GM12878 (cell line): ENCODE measurements around the gene ATP2A3. TPM values are rescaled to one million over a fixed set of nuclear protein-coding genes. Genes with fewer than 3 reads are reported as not detected.

Source experiments
- ATAC-seq: fragments of 200-7000 bp; cut with Tn5 transposase; 3 replicates; pipeline ENCODE4 v1.9.1; 2020; ENCODE audit warnings: mild to moderate bottlenecking, moderate library complexity
- BruUV-seq: library from RNA; stranded (reverse); fragments of 400-500 nt; replicated peaks from 2 replicates; lab custom pipeline; 2021; lab: Mats Ljungman, UMichigan
- CTCF ChIA-PET: fragments of 300-600 bp; sonication (Branson Sonifier 250); formaldehyde crosslinking; extraction: SDS; loops from one replicate; lab custom pipeline; 2021; ENCODE audit warnings: inconsistent platforms; lab: Yijun Ruan, JAX
- POLR2A ChIA-PET: fragments of 350-600 bp; formaldehyde crosslinking; extraction: SDS; loops from one replicate; lab custom pipeline; 2021; ENCODE audit warnings: inconsistent platforms; lab: Charles Lee
- RAD21 ChIA-PET: fragments of 300-600 bp; sonication (Branson Sonifier 250); formaldehyde crosslinking; loops from one replicate; lab custom pipeline; 2023; ENCODE audit warnings: antibody characterized with exemption; ENCODE audit not compliant: unreplicated experiment; lab: Charles Lee
- SMC1A ChIA-PET: fragments of 300-600 bp; sonication (Branson Sonifier 250); formaldehyde crosslinking; loops from one replicate; lab custom pipeline; 2023; ENCODE audit not compliant: unreplicated experiment, uncharacterized antibody; lab: Charles Lee
- DNase-seq: peaks from one replicate; pipeline ENCODE4 v3.0.0-alpha.2; 2011; ENCODE audit warnings: low read depth, low spot score
- FAIRE-seq: peaks from 3 replicates; lab custom pipeline; 2011; peaks lifted over from hg19 to GRCh38; lab: Jason Lieb, UNC
- H2AFZ ChIP-seq: 2 replicates; pipeline ENCODE4 v1.6.0; 2011; ENCODE audit warnings: low read depth, low read length, control low read depth; ENCODE audit not compliant: control insufficient read depth
- H3K27ac ChIP-seq: 2 replicates; pipeline ENCODE4 v1.5.1; 2011; ENCODE audit warnings: control low read depth; ENCODE audit not compliant: control insufficient read depth, insufficient read depth
- H3K27me3 ChIP-seq, 2 experiments: replicated peaks in 1 of 2; 2 replicates each; pipeline versions ENCODE4 v1.6.0 to v1.6.1; 2011; ENCODE audit warnings: low read length in 1 of 2; ENCODE audit not compliant: control insufficient read depth in 2 of 2, insufficient read depth in 2 of 2
- H3K36me3 ChIP-seq, 2 experiments: 2 replicates each; pipeline ENCODE4 v1.5.1; 2011; ENCODE audit warnings: low read length in 1 of 2; ENCODE audit not compliant: control insufficient read depth in 2 of 2, insufficient read depth in 2 of 2
- H3K4me1 ChIP-seq: 2 replicates; pipeline ENCODE4 v1.6.1; 2011; ENCODE audit warnings: mild to moderate bottlenecking, low read length, moderate library complexity, mixed read lengths; ENCODE audit not compliant: control insufficient read depth, insufficient read depth
- H3K4me2 ChIP-seq: 2 replicates; pipeline ENCODE4 v1.6.0; 2011; ENCODE audit warnings: control low read depth; ENCODE audit not compliant: control insufficient read depth, insufficient read depth
- H3K4me3 ChIP-seq: fragments of 200-600 bp; sonication (generic); 2 replicates; pipeline ENCODE4 v1.5.1; 2016
- H3K79me2 ChIP-seq: 2 replicates; pipeline ENCODE4 v1.6.0; 2011; ENCODE audit warnings: low read length; ENCODE audit not compliant: control insufficient read depth, insufficient read depth
- H3K9ac ChIP-seq: 2 replicates; pipeline ENCODE4 v1.8.0; 2011; ENCODE audit warnings: low read length, control low read depth, mixed read lengths; ENCODE audit not compliant: control insufficient read depth, insufficient read depth
- H3K9me3 ChIP-seq: replicated peaks from 3 replicates; pipeline ENCODE4 v1.5.1; 2011; ENCODE audit warnings: mild to moderate bottlenecking, low read length; ENCODE audit not compliant: control insufficient read depth, insufficient read depth
- H4K20me1 ChIP-seq: 2 replicates; pipeline ENCODE4 v1.6.0; 2011; ENCODE audit not compliant: control insufficient read depth, insufficient read depth
- NRF1 ChIP-seq: conservative IDR thresholded peaks from 2 replicates; pipeline ENCODE4 v1.6.1; 2011; ENCODE audit warnings: mild to moderate bottlenecking, low read depth, low read length, improper control_type of control experiment
- SMARCA5 ChIP-seq: fragments of 450-650 bp; IDR thresholded peaks from 2 replicates; pipeline ENCODE4 v1.6.1; 2017; ENCODE audit warnings: mild to moderate bottlenecking
- ZSCAN29 ChIP-seq: fragments of 450-650 bp; IDR thresholded peaks from 2 replicates; pipeline ENCODE4 v1.6.1; 2017; ENCODE audit warnings: mild to moderate bottlenecking, moderate library complexity
- WGBS: methylation state at CpG from one replicate; pipeline ENCODE4 v1.1.6; 2016; ENCODE audit warnings: low lambda C conversion rate; ENCODE audit not compliant: insufficient replicate concordance, insufficient coverage; ENCODE audit errors: missing lambda C conversion rate; 5-methylcytosine and 5-hydroxymethylcytosine counted together
- in situ Hi-C: fragments of 300-500 bp; cut with MboI; formaldehyde crosslinking; loops from 9 replicates; pipeline ENCODE4 v1.14.3; 2018; ENCODE audit warnings: mixed read lengths
- intact Hi-C: fragments of 100-400 bp; cut with micrococcal nuclease; formaldehyde crosslinking; loops from one replicate; pipeline ENCODE4 v1.14.2; 2022; ENCODE audit not compliant: unreplicated experiment
- polyA plus RNA-seq, 11 experiments: library from polyadenylated mRNA; depleted of rRNA in 4 of 11; unstranded in 6 of 11; stranded (reverse) in 5 of 11; fragments of >200 nt; fragmentation: Nextera tagmentation in 4 of 11; fragmentation: Illumina TruSeq in 1 of 11; extraction: Ambion mirVana in 4 of 11; extraction: Trizol in 1 of 11; gene quantifications; 1 replicate in 1 of 11; 2 replicates in 10 of 11; pipeline versions ENCODE4 v1.2.1 to v1.2.3, GENCODE V29; 2011 to 2016; ENCODE audit warnings: inconsistent platforms in 2 of 11, missing spikeins in 2 of 11, low read depth in 1 of 11
- total RNA-seq, 4 experiments: library from RNA; depleted of rRNA in 3 of 4; stranded (reverse); fragments of >200 nt in 3 of 4; fragmentation: Illumina TruSeq in 1 of 4; extraction: Trizol in 1 of 4; gene quantifications; 2 replicates each; pipeline versions ENCODE4 v1.2.1 to v1.2.3, GENCODE V29; 2013 to 2021
- TF ChIP-seq, protein P1 (sequence below), 3 experiments: IDR thresholded peaks in 2 of 3; conservative IDR thresholded peaks in 1 of 3; 2 replicates each; pipeline ENCODE4 v1.5.1; 2011; ENCODE audit warnings: low read depth in 3 of 3, low read length in 3 of 3, mild to moderate bottlenecking in 3 of 3, control low read depth in 2 of 3, moderate library complexity in 2 of 3, inconsistent platforms in 1 of 3, mixed read lengths in 1 of 3; ENCODE audit not compliant: control insufficient read depth in 2 of 3, insufficient read depth in 1 of 3; ENCODE audit errors: extremely low read depth in 1 of 3
- TF ChIP-seq, protein P2 (sequence below): fragments of 450-650 bp; IDR thresholded peaks from 2 replicates; pipeline ENCODE4 v1.6.1; 2016; ENCODE audit warnings: mild to moderate bottlenecking

ATP2A3 gene
- total and polyA plus RNA-seq, 10 of the 15 experiments (the other 5 are each of a cell fraction or from before 2014, with no cell fraction given): 1.0 to 99.2 (median 37.9) TPM

DNA sequence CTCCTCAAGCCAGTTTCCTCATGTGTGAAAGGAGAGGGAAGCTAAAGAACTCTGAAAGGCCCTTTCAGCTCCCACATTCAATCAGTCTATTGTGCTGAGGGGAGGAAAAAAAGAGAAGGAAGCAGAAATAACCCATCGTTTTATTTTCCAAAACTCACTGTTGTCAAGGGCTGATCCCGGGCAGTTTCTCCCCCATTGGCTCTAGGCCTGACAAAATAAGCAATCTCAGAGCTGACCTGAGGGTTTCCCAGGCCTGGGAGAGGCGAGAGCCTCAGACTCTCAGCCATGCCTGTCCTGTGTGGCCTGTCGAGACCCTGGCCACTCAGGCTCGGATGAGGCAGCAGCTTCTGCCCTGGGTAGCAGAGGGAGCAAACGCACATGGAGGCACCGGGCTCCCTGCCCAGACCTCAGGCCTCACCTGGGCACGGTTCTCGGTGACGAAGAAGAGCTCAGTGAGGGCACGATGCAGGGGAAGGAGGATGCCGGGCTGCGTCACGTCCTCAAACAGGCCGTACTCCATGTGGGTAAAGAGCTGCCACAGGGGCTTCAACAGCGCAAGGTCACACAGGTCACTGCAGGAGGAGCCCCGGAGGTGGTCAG lies 45.0 kb upstream of the ATP2A3 start:
- no peaks in the 10 kb centered on the region for H3K9me3 ChIP-seq
- ATAC-seq: no peak
- ChIA-PET CTCF (interaction anchor here (0.8 to 10.5 kb wide), 5 partner anchors 8 to 96 kb away, joined by 3 to 99 read pairs (median 5); no protein-coding TSS in a partner anchor), RAD21 (interaction anchor here (5.1 kb wide), 1 partner anchor 96 kb away, joined by 25 read pairs; no protein-coding TSS in a partner anchor), SMC1A (interaction anchor here (0.7 to 1.6 kb wide), 3 partner anchors 10 to 32 kb away, joined by 3 read pairs; no protein-coding TSS in a partner anchor), POLR2A (no interaction called here)
- no peaks in the 10 kb centered on the region for H4K20me1 ChIP-seq
- H3K27ac ChIP-seq: no peak overlapping the region
- H3K4me1 ChIP-seq: no peaks in the 10 kb centered on the region
- 95% methylated on average over 17 of the region's 17 CpGs for WGBS
- in situ Hi-C loops: loop anchor here (5.0 kb wide), 2 partner anchors 97 to 142 kb away; no protein-coding TSS in a partner anchor
- no peak for FAIRE-seq
- BruUV-seq: no TSS peak
- H3K36me3 ChIP-seq: peaks cover 19 to 25% of the 10 kb centered on the region in 2 experiments
- H3K9ac ChIP-seq: no peak overlapping the region
- no peak overlapping the region for H3K4me2 ChIP-seq
- intact Hi-C loops: loop anchor here (10.0 kb wide), 1 partner anchor 274 kb away; no protein-coding TSS in a partner anchor
- H2AFZ ChIP-seq: no peak overlapping the region
- no peaks in the 10 kb centered on the region for H3K79me2 ChIP-seq
- no peak overlapping the region for H3K4me3 ChIP-seq
- no peaks in the 10 kb centered on the region for H3K27me3 ChIP-seq
- no peak for TF ChIP-seq ZSCAN29
- TF ChIP-seq, protein P1, sequence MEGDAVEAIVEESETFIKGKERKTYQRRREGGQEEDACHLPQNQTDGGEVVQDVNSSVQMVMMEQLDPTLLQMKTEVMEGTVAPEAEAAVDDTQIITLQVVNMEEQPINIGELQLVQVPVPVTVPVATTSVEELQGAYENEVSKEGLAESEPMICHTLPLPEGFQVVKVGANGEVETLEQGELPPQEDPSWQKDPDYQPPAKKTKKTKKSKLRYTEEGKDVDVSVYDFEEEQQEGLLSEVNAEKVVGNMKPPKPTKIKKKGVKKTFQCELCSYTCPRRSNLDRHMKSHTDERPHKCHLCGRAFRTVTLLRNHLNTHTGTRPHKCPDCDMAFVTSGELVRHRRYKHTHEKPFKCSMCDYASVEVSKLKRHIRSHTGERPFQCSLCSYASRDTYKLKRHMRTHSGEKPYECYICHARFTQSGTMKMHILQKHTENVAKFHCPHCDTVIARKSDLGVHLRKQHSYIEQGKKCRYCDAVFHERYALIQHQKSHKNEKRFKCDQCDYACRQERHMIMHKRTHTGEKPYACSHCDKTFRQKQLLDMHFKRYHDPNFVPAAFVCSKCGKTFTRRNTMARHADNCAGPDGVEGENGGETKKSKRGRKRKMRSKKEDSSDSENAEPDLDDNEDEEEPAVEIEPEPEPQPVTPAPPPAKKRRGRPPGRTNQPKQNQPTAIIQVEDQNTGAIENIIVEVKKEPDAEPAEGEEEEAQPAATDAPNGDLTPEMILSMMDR (IDR thresholded peaks at IDR 0.05 in 2 of 3, conservative IDR thresholded peaks at IDR 0.05 in 1 of 3; ENCODE audit: control insufficient read depth in 2 of 3, extremely low read depth in 1 of 3, insufficient read depth in 1 of 3, low read depth in 3 of 3, low read length in 3 of 3): no peak
- no peak for TF ChIP-seq SMARCA5
- TF ChIP-seq, protein P2, sequence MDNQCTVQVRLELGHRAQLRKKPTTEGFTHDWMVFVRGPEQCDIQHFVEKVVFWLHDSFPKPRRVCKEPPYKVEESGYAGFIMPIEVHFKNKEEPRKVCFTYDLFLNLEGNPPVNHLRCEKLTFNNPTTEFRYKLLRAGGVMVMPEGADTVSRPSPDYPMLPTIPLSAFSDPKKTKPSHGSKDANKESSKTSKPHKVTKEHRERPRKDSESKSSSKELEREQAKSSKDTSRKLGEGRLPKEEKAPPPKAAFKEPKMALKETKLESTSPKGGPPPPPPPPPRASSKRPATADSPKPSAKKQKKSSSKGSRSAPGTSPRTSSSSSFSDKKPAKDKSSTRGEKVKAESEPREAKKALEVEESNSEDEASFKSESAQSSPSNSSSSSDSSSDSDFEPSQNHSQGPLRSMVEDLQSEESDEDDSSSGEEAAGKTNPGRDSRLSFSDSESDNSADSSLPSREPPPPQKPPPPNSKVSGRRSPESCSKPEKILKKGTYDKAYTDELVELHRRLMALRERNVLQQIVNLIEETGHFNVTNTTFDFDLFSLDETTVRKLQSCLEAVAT: no peak
- TF ChIP-seq NRF1: no peak
- no peak for DNase-seq
